ENCODE measurements around the gene TMEM187. TPM values are rescaled to one million over a fixed set of nuclear protein-coding genes. Genes with fewer than 3 reads are reported as not detected.

The TMEM187 gene
- total RNA-seq, 1 donor from 2014 or later, result 10.6 TPM

GRCh38 chrX:154024271-154024670 is 51.7 kb downstream of the TMEM187 start:
- intact Hi-C loops (cut with DNase I), result loop anchor here (5.0 kb wide), 1 partner anchor 73 kb away; the partner anchor contains the start of gene MECP2
- DNase-seq (ENCODE audit: low spot score), result no peak

- intact Hi-C loops (cut with DNase I), result no loop called here
Observed at GRCh38 chrX:154025230-154025629, 52.7 kb downstream of the TMEM187 start.

GRCh38 chrX:154026136-154027021 is 53.8 kb downstream of the TMEM187 start:
- intact Hi-C loops (cut with DNase I), result no loop called here
- no peak for DNase-seq (ENCODE audit: low spot score)

More at GRCh38 chrX:154025230-154025629, 52.7 kb downstream of the TMEM187 start:
- no peak for DNase-seq (ENCODE audit: low spot score)

GRCh38 chrX:154027022-154027402 is 54.5 kb downstream of the TMEM187 start:
- no peak for DNase-seq (ENCODE audit: low spot score)
- intact Hi-C loops (cut with DNase I), result no loop called here

- intact Hi-C loops (cut with DNase I), result no loop called here
- no peak for DNase-seq (ENCODE audit: low spot score)
Observed at GRCh38 chrX:154027986-154028385, 55.4 kb downstream of the TMEM187 start.

- intact Hi-C loops (cut with DNase I), result no loop called here
- no peak for DNase-seq (ENCODE audit: low spot score)
Observed at GRCh38 chrX:154028502-154029184, 56.1 kb downstream of the TMEM187 start.

- intact Hi-C loops (cut with DNase I), result no loop called here
- DNase-seq (ENCODE audit: low spot score), result no peak
Observed at GRCh38 chrX:154029439-154029838, 56.9 kb downstream of the TMEM187 start.

- DNase-seq (ENCODE audit: low spot score), result no peak
- intact Hi-C loops (cut with DNase I), result no loop called here
Observed at GRCh38 chrX:154030266-154030665, 57.7 kb downstream of the TMEM187 start.

GRCh38 chrX:154030715-154031305 is 58.3 kb downstream of the TMEM187 start:
- no peak for DNase-seq (ENCODE audit: low spot score)
- intact Hi-C loops (cut with DNase I), result no loop called here

GRCh38 chrX:154032160-154032559 is 59.6 kb downstream of the TMEM187 start:
- intact Hi-C loops (cut with DNase I), result no loop called here
- DNase-seq (ENCODE audit: low spot score), result no peak

- DNase-seq (ENCODE audit: low spot score), result no peak
- intact Hi-C loops (cut with DNase I), result no loop called here
Observed at GRCh38 chrX:154032653-154033052, 60.1 kb downstream of the TMEM187 start.

Small RNA genes within 50 kb of the gene (microRNA-seq; reads per million reads assigned to microRNA genes)
- not detected for gene MIR3202-1
- gene MIR3202-2, result not detected
- gene MIR718, result not detected

Other genes with a start within 250 kb of the TMEM187 start
- 98.0 TPM for gene BCAP31, start 248.4 kb upstream of the TMEM187 start, total RNA-seq
- 15.1 TPM for gene ABCD1, start 247.9 kb upstream of the TMEM187 start, total RNA-seq
- 7.6 TPM for gene PLXNB3, start 208.5 kb upstream of the TMEM187 start, total RNA-seq
- 54.7 TPM for gene SRPK3, start 191.7 kb upstream of the TMEM187 start, total RNA-seq
- 68.5 TPM for gene IDH3G, start 178.4 kb upstream of the TMEM187 start, total RNA-seq
- gene SSR4, start 178.1 kb upstream of the TMEM187 start, total RNA-seq, result 140 TPM
- gene PDZD4, start 142.2 kb upstream of the TMEM187 start, total RNA-seq, result 4.1 TPM
- gene L1CAM, start 86.6 kb upstream of the TMEM187 start, total RNA-seq, result 1.5 TPM
- 3.3 TPM for gene AVPR2, start 68.1 kb upstream of the TMEM187 start, total RNA-seq
- 22.9 TPM for gene ARHGAP4, start 46.5 kb upstream of the TMEM187 start, total RNA-seq
- 87.2 TPM for gene NAA10, start 37.7 kb upstream of the TMEM187 start, total RNA-seq
- 8.6 TPM for gene RENBP, start 28.1 kb upstream of the TMEM187 start, total RNA-seq
- 39.5 TPM for gene HCFC1, start 936 bp upstream of the TMEM187 start, total RNA-seq
- 30.6 TPM for gene IRAK1, start 47.1 kb downstream of the TMEM187 start, total RNA-seq
- gene MECP2, start 125.0 kb downstream of the TMEM187 start, total RNA-seq, result 37.6 TPM
- not detected for gene OPN1LW, start 171.5 kb downstream of the TMEM187 start, total RNA-seq
- gene OPN1MW, start 209.8 kb downstream of the TMEM187 start, total RNA-seq, result not detected
- gene OPN1MW2, start 247.0 kb downstream of the TMEM187 start, total RNA-seq, result not detected

Data from cardiac septum (tissue), 1 donor.